GM12875 (cell line): ENCODE measurements around the gene KCNMA1.

Experiments
- H3K4me3 ChIP-seq: one replicate; pipeline ENCODE4 v1.5.1; 2011; ENCODE audit warnings: low read depth, low read length, control low read depth
- CTCF ChIP-seq: IDR thresholded peaks from 2 replicates; pipeline ENCODE4 v1.5.1; 2011; ENCODE audit warnings: low read depth, mild to moderate bottlenecking, control low read depth, inconsistent platforms, low read length, moderate library complexity, borderline replicate concordance; ENCODE audit not compliant: insufficient read depth

KCNMA1 gene

GRCh38 chr10:77444041-77444440, 193.6 kb downstream of the KCNMA1 start:
- no peak overlapping the region for H3K4me3 ChIP-seq
- TF ChIP-seq CTCF: no peak

GRCh38 chr10:77442699-77443189, 194.9 kb downstream of the KCNMA1 start:
- TF ChIP-seq CTCF: no peak
- H3K4me3 ChIP-seq: no peak overlapping the region

GRCh38 chr10:77441353-77442166, 196.0 kb downstream of the KCNMA1 start:
- no peak for TF ChIP-seq CTCF
- no peak overlapping the region for H3K4me3 ChIP-seq

- no peak overlapping the region for H3K4me3 ChIP-seq
- no peak for TF ChIP-seq CTCF
Measured at GRCh38 chr10:77436257-77436975, 201.2 kb downstream of the KCNMA1 start.

- no peak overlapping the region for H3K4me3 ChIP-seq
- TF ChIP-seq CTCF: no peak
Measured at GRCh38 chr10:77433546-77433945, 204.1 kb downstream of the KCNMA1 start.

GRCh38 chr10:77431980-77432797, 205.4 kb downstream of the KCNMA1 start:
- no peak for TF ChIP-seq CTCF

More at GRCh38 chr10:77431980-77432797, 205.4 kb downstream of the KCNMA1 start:
- no peak overlapping the region for H3K4me3 ChIP-seq
